Fibroblast of skin of abdomen (primary cell): ENCODE data around the gene TGFBRAP1.

ENCODE experiments used
- DNase-seq: peaks from one replicate; pipeline ENCODE4 v3.0.0-alpha.2; 2013

TGFBRAP1 gene

DNA sequence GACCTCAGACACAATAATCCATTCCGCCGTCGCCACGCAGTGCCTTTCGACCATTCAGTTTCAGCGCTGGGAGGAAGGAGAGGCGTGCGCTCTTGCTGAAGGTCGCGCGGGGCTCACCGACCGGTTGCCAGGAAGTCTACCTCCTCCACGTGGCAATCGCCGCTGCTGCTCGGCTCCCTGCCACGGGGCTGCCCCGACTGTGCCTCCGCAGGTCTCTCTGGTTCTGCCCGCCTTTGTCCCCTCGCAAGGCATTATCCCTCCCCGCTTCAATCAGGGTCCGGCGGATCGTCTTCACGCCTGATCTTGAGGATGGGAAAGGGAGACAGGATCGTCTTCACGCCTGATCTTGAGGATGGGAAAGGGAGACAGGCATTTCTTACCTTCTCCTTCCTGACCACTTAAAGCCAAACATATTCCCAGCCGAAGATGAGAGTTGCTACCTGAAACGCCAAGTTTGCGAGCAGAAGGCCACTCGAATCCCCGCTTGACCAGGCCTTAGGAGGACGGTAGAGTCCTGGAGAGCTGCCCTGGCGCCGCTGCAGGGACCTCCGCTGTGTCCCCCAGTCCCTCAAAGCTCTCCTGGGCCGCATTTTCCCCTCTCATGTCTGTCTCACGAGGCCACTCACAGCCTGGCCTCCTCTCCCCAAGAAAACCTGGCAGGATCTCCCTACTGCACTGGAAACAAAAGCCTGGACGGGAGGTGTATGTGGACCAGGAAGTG, 92.3 kb downstream of the TGFBRAP1 start:
- DNase-seq = no peak

DNA sequence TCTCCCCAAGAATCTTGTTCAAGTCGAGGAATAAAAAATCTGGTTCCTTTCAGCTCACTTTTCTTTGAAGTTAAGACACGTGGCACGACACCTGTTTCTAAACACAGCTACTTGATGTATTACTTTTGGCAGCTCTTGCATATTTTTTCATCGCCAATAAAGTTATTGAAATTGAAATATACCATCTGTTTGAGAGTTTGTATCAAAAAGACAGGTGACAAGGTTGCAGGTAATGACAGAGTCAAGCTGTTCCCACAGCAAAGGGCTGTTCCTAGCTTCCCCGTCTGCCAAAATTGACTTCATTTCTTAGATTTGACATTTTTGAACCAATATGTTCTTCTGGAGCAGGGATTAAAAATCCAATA, 93.5 kb downstream of the TGFBRAP1 start:
- DNase-seq = no peak

DNA sequence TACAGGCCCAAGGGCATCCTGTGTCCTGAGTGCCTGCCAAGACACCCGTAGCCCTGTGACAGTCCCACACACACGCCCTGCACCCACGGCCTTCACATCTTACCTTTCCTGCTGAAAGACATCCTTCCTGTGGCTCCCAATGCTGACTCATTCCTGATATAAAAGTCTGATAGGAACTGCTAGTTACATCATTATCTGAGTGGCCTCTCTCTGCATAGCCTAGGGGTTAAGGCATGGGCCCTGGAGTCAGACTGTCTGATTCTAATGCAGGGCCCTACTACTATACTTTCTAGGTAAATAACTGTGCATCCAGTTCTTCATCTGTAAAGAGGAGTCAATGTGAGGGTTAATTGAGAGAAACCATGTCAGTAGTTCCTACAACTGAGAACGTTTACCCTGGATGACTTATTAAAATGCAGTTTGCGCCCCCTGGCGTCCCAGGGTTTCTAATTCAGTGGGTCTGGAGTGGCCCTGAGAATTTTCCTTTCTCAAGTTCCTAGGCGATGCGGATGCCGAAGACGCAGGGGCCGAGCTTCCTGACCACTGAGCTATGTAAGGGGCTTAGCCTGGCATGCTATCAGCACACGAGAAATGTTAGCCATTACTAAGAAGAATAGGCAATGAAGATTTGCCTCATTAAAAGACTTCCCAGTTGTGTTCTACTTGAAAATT, 94.0 kb downstream of the TGFBRAP1 start:
- peak; percentile 79 for DNase-seq

DNA sequence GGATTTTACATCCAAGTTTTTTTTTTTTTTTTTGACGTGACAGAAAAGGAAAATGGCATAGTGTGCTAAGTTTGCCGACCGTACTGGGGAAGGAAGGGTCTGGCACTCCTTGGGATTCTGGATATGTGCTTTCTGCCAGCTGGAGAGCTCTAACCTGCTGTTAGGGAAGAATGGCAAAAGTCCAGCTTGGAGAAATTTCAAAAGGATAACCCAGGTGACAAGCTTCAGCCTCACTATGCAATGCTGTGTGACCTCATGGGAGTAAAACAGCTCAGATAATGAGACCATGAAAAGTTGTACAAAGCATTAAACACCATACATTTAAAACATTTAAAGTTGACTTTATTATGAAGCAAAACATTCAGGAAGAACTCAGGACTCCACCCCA, 98.3 kb downstream of the TGFBRAP1 start:
- DNase-seq = no peak

DNA sequence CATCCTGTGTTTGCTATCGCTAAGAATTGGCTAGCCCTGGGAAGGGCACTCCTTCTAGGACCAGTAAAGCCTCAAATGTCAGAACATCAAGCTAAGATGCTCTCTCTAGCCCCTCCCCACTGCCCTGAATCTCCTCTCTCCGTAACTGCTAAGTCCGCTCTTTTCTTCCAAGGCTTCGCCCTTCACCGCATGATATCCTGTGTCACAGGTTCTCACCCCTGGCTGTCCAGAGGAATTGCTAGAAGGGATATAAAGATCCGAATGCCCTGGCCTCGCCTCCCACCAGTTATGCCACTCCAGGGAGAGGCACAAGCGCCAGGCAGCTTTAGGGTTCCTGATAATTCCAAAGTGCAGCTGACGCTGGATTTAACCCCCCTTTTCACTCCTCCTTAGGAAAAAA, 105.1 kb downstream of the TGFBRAP1 start:
- DNase-seq = no peak

DNA sequence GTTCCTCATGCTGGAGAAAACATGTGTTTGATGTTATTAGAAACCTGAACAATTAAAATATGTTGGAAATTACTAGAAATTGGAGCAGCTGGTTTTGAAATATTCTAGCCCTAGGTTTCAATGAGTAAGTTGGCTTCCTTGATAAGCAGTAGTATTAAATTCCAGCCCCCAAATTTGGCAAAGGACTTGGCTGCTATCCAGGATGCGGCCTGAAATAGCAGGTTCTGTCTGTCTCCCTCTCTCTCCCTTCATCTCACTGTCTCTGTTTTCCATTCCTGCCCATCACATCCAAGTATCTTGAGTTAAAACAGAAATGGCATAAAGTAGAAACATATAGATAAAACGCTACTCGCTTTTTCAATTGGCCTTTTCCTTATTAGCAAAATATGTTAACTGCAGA, 108.9 kb downstream of the TGFBRAP1 start:
- DNase-seq = no peak

DNA sequence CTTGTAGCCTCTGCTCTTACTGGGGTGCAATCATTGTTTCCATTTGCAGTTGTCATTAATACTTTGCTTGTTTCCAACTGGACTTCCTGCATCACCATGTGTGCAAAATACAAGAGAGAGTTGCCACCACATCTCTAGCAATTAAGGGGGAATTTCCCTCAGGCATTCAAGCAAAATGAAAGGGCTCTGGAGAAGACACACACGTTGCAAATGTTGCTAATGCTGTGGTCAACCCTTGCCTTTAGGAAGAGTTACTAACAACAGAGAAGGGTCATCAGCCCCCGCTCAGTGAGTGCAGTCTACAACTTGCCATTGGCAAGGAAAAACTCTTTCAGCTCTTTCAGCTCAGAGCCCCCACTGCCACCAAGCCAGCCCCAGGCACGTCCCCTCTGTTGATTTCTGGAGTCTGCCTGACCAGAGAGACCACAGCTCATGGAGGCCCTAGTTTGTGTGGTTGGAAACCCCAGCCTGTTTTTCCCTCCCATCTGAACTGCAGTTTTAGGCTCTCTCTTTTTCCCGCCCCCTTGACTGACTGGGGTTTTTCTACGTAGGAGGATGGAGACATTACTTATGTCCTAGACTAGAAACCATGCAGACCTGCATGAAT, 113.8 kb downstream of the TGFBRAP1 start:
- DNase-seq = no peak
